Body of pancreas (tissue), 4 donors: ENCODE data around the gene PPIL4. TPM values are rescaled to one million over a fixed set of nuclear protein-coding genes. Genes with fewer than 3 reads are reported as not detected.

Experiments
- ATAC-seq: fragments of 150-250 bp; one replicate; pipeline ENCODE4 v1.9.1; 2016
- DNase-seq, 4 donors: peaks; one replicate each; pipeline ENCODE4 v3.0.0-alpha.2; 2019
- H3K27ac ChIP-seq, 4 donors: fragments of 200-600 bp; sonication (generic); 1 replicate in 3 of 4; 2 replicates in 1 of 4; pipeline versions ENCODE4 v1.5.1 to v1.6.1; 2016 to 2019; ENCODE audit warnings: mild to moderate bottlenecking in 1 of 4, mixed read lengths in 1 of 4, moderate library complexity in 1 of 4
- H3K27me3 ChIP-seq, 2 donors: fragments of 200-600 bp; sonication (generic); one replicate each; pipeline ENCODE4 v1.6.0; 2016; ENCODE audit warnings: mild to moderate bottlenecking in 1 of 2
- H3K36me3 ChIP-seq, 2 donors: fragments of 200-600 bp; sonication (generic); replicated peaks in 1 of 2; 2 replicates each; pipeline ENCODE4 v1.5.1; 2016; ENCODE audit warnings: low read depth in 2 of 2; ENCODE audit not compliant: insufficient read depth in 1 of 2
- H3K4me1 ChIP-seq: fragments of 200-600 bp; sonication (generic); one replicate; pipeline ENCODE4 v1.6.0; 2016
- H3K4me3 ChIP-seq, 2 donors: fragments of 200-600 bp; sonication (generic); 1 replicate in 1 of 2; 2 replicates in 1 of 2; pipeline ENCODE4 v1.5.1; 2016 to 2019
- H3K9me3 ChIP-seq, 3 donors: fragments of 200-600 bp; sonication (generic); 1 replicate in 2 of 3; 2 replicates in 1 of 3; pipeline ENCODE4 v1.5.1; 2016
- CTCF ChIP-seq, 7 experiments: fragments of 450-650 bp in 4 of 7; fragments of 200-600 bp in 3 of 7; sonication (generic) in 3 of 7; IDR thresholded peaks; one replicate each; pipeline ENCODE4 v1.5.1; 2016 to 2019; ENCODE audit warnings: antibody characterized with exemption in 7 of 7
- POLR2A ChIP-seq, 3 donors: fragments of 450-650 bp; IDR thresholded peaks; one replicate each; pipeline ENCODE4 v1.6.1; 2016; ENCODE audit warnings: antibody characterized with exemption in 3 of 3, mild to moderate bottlenecking in 2 of 3
- WGBS, 2 donors: methylation state at CpG; one replicate each; pipeline ENCODE4 v1.1.5; 2017; 5-methylcytosine and 5-hydroxymethylcytosine counted together
- intact Hi-C: fragments of 100-400 bp; cut with DNase I; formaldehyde crosslinking; loops from one replicate; pipeline ENCODE4 v1.15.1; 2023
- total RNA-seq, 2 donors: library from RNA; depleted of rRNA; stranded (reverse); fragments of >200 nt; gene quantifications; one replicate each; pipeline ENCODE4 v1.1.0, GENCODE V29; 2016

Gene PPIL4
- total RNA-seq, 2 donors from 2014 or later, result 14.5 to 24.1 TPM

GRCh38 chr6:149484733-149485700 is 60.8 kb downstream of the PPIL4 start, which contains the start of gene ZC3H12D:
Gene ZC3H12D, minus strand, starts transcription at chr6:149485014. Its CDS starts 10,471 bp downstream, at chr6:149474543.
- TF ChIP-seq CTCF (IDR thresholded peaks at IDR 0.05) (peak in 2 of 7 experiments; percentile 5 to 10), POLR2A (IDR thresholded peaks at IDR 0.05) (no peak)
- Histone ChIP-seq H3K4me1 (no peaks in the 10 kb centered on the region), H3K27me3 (no peaks in the 10 kb centered on the region), H3K27ac (peak within 1 kb of the TSS in 1 of 4 donors; percentile 78), H3K9me3 (no peaks in the 10 kb centered on the region), H3K4me3 (no peak within 1 kb of the TSS), H3K36me3 (no peaks in the 10 kb centered on the region)
- ATAC-seq (peak; percentile 38), DNase-seq (peak in 2 of 4 donors; percentile 20 to 46)
- 65 to 78% methylated on average over 18 to 22 of the region's 22 CpGs for WGBS, 2 donors
- intact Hi-C loops, result no loop called here

- intact Hi-C loops, result no loop called here
- Histone ChIP-seq H3K4me1 (no peaks in the 10 kb centered on the region), H3K36me3 (no peaks in the 10 kb centered on the region), H3K9me3 (no peaks in the 10 kb centered on the region), H3K27me3 (no peaks in the 10 kb centered on the region), H3K27ac (peak overlapping the region in 1 of 4 donors; percentile 78), H3K4me3 (no peak overlapping the region)
- TF ChIP-seq CTCF (IDR thresholded peaks at IDR 0.05) (no peak), POLR2A (IDR thresholded peaks at IDR 0.05) (no peak)
- DNase-seq (no peak), ATAC-seq (no peak)
- WGBS, 2 donors, result 80 to 83% methylated on average over 11 of the region's 11 CpGs
Measured at GRCh38 chr6:149483849-149484655, 61.8 kb downstream of the PPIL4 start.

GRCh38 chr6:149483334-149483725 is 62.5 kb downstream of the PPIL4 start:
- 63 to 79% methylated on average over 3 of the region's 3 CpGs for WGBS, 2 donors
- Histone ChIP-seq H3K4me3 (no peak overlapping the region), H3K4me1 (no peaks in the 10 kb centered on the region), H3K27me3 (no peaks in the 10 kb centered on the region), H3K27ac (peak overlapping the region in 1 of 4 donors; percentile 78), H3K36me3 (no peaks in the 10 kb centered on the region), H3K9me3 (no peaks in the 10 kb centered on the region)
- TF ChIP-seq CTCF (IDR thresholded peaks at IDR 0.05) (no peak), POLR2A (IDR thresholded peaks at IDR 0.05) (no peak)
- no peak for DNase-seq
- no peak for ATAC-seq
- intact Hi-C loops, result no loop called here

DNA sequence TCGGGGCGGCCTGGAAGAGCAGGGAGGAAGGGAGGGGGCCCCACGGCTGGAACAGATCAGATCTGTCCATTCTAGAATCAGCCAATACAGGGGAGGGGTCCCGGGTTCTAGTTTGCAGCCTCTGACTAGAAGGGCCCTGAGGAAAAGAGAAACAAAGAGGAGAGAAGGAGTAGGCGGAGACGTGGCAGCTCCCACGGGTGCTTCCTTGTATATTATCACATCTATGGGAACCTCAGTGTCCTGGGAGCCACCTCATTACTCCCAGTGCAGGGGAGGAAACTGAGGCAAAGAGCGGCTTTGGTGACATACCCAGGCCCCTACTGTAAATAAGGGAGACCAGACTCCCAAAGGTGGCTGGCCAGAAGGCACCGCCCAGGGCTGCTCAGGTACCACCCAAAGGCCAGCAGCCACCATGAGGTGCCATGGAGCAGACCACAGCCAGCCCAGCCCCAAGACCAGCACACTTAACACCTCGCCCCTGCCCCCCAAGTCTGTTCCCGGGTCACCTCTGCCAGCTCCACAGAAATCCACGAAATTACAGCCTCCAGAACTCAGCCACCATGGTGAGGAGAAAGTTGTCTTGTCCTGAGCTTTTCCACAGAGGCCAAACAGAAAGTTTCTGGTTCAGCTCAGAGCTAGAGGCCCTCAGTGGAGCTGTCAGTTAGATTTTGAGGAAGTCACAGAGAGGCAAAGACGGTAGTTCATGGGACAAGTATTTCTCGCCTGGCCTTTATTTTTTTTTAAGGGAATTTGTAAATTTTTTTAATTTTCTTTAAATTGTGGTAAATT is 63.1 kb downstream of the PPIL4 start:
- ATAC-seq (no peak), DNase-seq (no peak)
- Histone ChIP-seq H3K9me3 (no peaks in the 10 kb centered on the region), H3K27me3 (no peaks in the 10 kb centered on the region), H3K36me3 (no peaks in the 10 kb centered on the region), H3K4me1 (no peaks in the 10 kb centered on the region), H3K4me3 (no peak overlapping the region), H3K27ac (peak overlapping the region in 2 of 4 donors; percentile 18 to 78)
- WGBS, 2 donors, result 65 to 80% methylated on average over 13 to 14 of the region's 14 CpGs
- no peak for TF ChIP-seq POLR2A (IDR thresholded peaks at IDR 0.05)
- intact Hi-C loops, result no loop called here
